SK-N-SH (cell line): ENCODE data around the gene CACNA1G.

Experiments
- CTCF ChIP-seq: fragments of 200-600 bp; sonication (generic); IDR thresholded peaks from 2 replicates; pipeline ENCODE4 v1.6.1; 2017; ENCODE audit warnings: antibody characterized with exemption, mild to moderate bottlenecking, moderate library complexity
- EP300 ChIP-seq, 2 experiments: IDR thresholded peaks; 2 replicates each; pipeline versions ENCODE4 v1.4.0 to v1.6.1; 2012; ENCODE audit warnings: borderline replicate concordance in 1 of 2, low read depth in 1 of 2, low read length in 1 of 2
- FOSL2 ChIP-seq: IDR thresholded peaks from 2 replicates; pipeline ENCODE4 v1.4.0; 2012; ENCODE audit warnings: low read depth, mild to moderate bottlenecking, moderate library complexity, borderline replicate concordance
- MXI1 ChIP-seq: IDR thresholded peaks from 2 replicates; pipeline ENCODE4 v1.6.1; 2012; ENCODE audit warnings: mild to moderate bottlenecking, low read depth, low read length, improper control_type of control experiment
- POLR2AphosphoS5 ChIP-seq: IDR thresholded peaks from 2 replicates; pipeline ENCODE4 v1.6.1; 2012; ENCODE audit warnings: low read depth, low read length
- RAD21 ChIP-seq: IDR thresholded peaks from 2 replicates; pipeline ENCODE4 v1.6.1; 2012; ENCODE audit warnings: mild to moderate bottlenecking, low read length
- SIN3A ChIP-seq: IDR thresholded peaks from 2 replicates; pipeline ENCODE4 v1.6.1; 2012; ENCODE audit warnings: low read depth, mild to moderate bottlenecking, low read length, moderate library complexity, borderline replicate concordance
- TEAD4 ChIP-seq: IDR thresholded peaks from 2 replicates; pipeline ENCODE4 v1.4.0; 2012; ENCODE audit warnings: mild to moderate bottlenecking, borderline replicate concordance; ENCODE audit not compliant: insufficient read depth
- YY1 ChIP-seq: IDR thresholded peaks from 2 replicates; pipeline ENCODE4 v1.4.0; 2012; ENCODE audit warnings: low read depth, mild to moderate bottlenecking
- TF ChIP-seq, protein P1 (sequence below): IDR thresholded peaks from 2 replicates; pipeline ENCODE4 v1.6.1; 2012; ENCODE audit warnings: mild to moderate bottlenecking, low read depth, low read length, moderate library complexity
- TF ChIP-seq, protein P2 (sequence below): IDR thresholded peaks from 2 replicates; pipeline ENCODE4 v1.4.0; 2012; ENCODE audit warnings: low read depth

- TF ChIP-seq CTCF (no peak), FOSL2 (no peak), MXI1 (no peak), EP300 (IDR thresholded peaks at IDR 0.05; ENCODE audit: borderline replicate concordance in 1 of 2, low read depth in 1 of 2, low read length in 1 of 2) (no peak), POLR2AphosphoS5 (no peak), YY1 (no peak), TEAD4 (no peak), SIN3A (no peak), RAD21 (no peak)
- TF ChIP-seq, protein P1, sequence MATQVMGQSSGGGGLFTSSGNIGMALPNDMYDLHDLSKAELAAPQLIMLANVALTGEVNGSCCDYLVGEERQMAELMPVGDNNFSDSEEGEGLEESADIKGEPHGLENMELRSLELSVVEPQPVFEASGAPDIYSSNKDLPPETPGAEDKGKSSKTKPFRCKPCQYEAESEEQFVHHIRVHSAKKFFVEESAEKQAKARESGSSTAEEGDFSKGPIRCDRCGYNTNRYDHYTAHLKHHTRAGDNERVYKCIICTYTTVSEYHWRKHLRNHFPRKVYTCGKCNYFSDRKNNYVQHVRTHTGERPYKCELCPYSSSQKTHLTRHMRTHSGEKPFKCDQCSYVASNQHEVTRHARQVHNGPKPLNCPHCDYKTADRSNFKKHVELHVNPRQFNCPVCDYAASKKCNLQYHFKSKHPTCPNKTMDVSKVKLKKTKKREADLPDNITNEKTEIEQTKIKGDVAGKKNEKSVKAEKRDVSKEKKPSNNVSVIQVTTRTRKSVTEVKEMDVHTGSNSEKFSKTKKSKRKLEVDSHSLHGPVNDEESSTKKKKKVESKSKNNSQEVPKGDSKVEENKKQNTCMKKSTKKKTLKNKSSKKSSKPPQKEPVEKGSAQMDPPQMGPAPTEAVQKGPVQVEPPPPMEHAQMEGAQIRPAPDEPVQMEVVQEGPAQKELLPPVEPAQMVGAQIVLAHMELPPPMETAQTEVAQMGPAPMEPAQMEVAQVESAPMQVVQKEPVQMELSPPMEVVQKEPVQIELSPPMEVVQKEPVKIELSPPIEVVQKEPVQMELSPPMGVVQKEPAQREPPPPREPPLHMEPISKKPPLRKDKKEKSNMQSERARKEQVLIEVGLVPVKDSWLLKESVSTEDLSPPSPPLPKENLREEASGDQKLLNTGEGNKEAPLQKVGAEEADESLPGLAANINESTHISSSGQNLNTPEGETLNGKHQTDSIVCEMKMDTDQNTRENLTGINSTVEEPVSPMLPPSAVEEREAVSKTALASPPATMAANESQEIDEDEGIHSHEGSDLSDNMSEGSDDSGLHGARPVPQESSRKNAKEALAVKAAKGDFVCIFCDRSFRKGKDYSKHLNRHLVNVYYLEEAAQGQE: no peak
- TF ChIP-seq, protein P2, sequence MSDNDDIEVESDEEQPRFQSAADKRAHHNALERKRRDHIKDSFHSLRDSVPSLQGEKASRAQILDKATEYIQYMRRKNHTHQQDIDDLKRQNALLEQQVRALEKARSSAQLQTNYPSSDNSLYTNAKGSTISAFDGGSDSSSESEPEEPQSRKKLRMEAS: no peak
These were observed 42.3 kb downstream of the CACNA1G start for GRCh38 chr17:50602836-50603235.
